ENCODE data around the gene COL6A1. TPM values are rescaled to one million over a fixed set of nuclear protein-coding genes. Genes with fewer than 3 reads are reported as not detected.

The COL6A1 gene
- total RNA-seq, 2 donors from 2014 or later: 814 to 1,189 TPM

- peaks cover 0 to 11% of the 10 kb centered on the region in 2 donors for H3K4me1 ChIP-seq (ENCODE audit: control insufficient read depth in 1 of 2, low read depth in 2 of 2)
- no peak for DNase-seq (ENCODE audit: low spot score)
Measured at GRCh38 chr21:45997495-45998275, 16.1 kb downstream of the COL6A1 start.

GRCh38 chr21:45998276-45998701 is 16.7 kb downstream of the COL6A1 start:
- H3K4me1 ChIP-seq (ENCODE audit: control insufficient read depth in 1 of 2, low read depth in 2 of 2): peaks cover 0 to 5% of the 10 kb centered on the region in 2 donors
- H3K36me3 ChIP-seq: peaks cover 80% of the 10 kb centered on the region
- DNase-seq (ENCODE audit: low spot score) (no peak), ATAC-seq (ENCODE audit: insufficient number of reproducible peaks, low FRiP score, low read depth) (no peak)
- TF ChIP-seq, protein P1, sequence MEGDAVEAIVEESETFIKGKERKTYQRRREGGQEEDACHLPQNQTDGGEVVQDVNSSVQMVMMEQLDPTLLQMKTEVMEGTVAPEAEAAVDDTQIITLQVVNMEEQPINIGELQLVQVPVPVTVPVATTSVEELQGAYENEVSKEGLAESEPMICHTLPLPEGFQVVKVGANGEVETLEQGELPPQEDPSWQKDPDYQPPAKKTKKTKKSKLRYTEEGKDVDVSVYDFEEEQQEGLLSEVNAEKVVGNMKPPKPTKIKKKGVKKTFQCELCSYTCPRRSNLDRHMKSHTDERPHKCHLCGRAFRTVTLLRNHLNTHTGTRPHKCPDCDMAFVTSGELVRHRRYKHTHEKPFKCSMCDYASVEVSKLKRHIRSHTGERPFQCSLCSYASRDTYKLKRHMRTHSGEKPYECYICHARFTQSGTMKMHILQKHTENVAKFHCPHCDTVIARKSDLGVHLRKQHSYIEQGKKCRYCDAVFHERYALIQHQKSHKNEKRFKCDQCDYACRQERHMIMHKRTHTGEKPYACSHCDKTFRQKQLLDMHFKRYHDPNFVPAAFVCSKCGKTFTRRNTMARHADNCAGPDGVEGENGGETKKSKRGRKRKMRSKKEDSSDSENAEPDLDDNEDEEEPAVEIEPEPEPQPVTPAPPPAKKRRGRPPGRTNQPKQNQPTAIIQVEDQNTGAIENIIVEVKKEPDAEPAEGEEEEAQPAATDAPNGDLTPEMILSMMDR (IDR thresholded peaks at IDR 0.05): no peak
- H3K27me3 ChIP-seq (replicated peaks; ENCODE audit: insufficient read depth): no peaks in the 10 kb centered on the region
- H3K27ac ChIP-seq: no peak overlapping the region
- H3K4me3 ChIP-seq: no peak overlapping the region
- no peaks in the 10 kb centered on the region for H3K9me3 ChIP-seq

More at GRCh38 chr21:45997495-45998275, 16.1 kb downstream of the COL6A1 start:
- TF ChIP-seq, protein P1 (IDR thresholded peaks at IDR 0.05): no peak
- H3K27me3 ChIP-seq (replicated peaks; ENCODE audit: insufficient read depth): no peaks in the 10 kb centered on the region
- peak overlapping the region in 1 of 2 donors; percentile 17 for H3K27ac ChIP-seq
- no peak for ATAC-seq (ENCODE audit: insufficient number of reproducible peaks, low FRiP score, low read depth)
- H3K4me3 ChIP-seq: no peak overlapping the region
- peaks cover 76% of the 10 kb centered on the region for H3K36me3 ChIP-seq
- no peaks in the 10 kb centered on the region for H3K9me3 ChIP-seq

GRCh38 chr21:45998871-45999580 is 17.5 kb downstream of the COL6A1 start:
- no peaks in the 10 kb centered on the region for H3K9me3 ChIP-seq
- ATAC-seq (ENCODE audit: insufficient number of reproducible peaks, low FRiP score, low read depth) (no peak), DNase-seq (ENCODE audit: low spot score) (no peak)
- no peak overlapping the region for H3K27ac ChIP-seq
- peaks cover 85% of the 10 kb centered on the region for H3K36me3 ChIP-seq
- H3K4me3 ChIP-seq: no peak overlapping the region
- TF ChIP-seq, protein P1 (IDR thresholded peaks at IDR 0.05): no peak
- H3K27me3 ChIP-seq (replicated peaks; ENCODE audit: insufficient read depth): no peaks in the 10 kb centered on the region
- H3K4me1 ChIP-seq (ENCODE audit: control insufficient read depth in 1 of 2, low read depth in 2 of 2): no peaks in the 10 kb centered on the region

GRCh38 chr21:45999581-46000181 is 18.1 kb downstream of the COL6A1 start:
- peaks cover 81% of the 10 kb centered on the region for H3K36me3 ChIP-seq
- H3K4me1 ChIP-seq (ENCODE audit: control insufficient read depth in 1 of 2, low read depth in 2 of 2): no peaks in the 10 kb centered on the region
- TF ChIP-seq, protein P1 (IDR thresholded peaks at IDR 0.05): no peak
- no peak overlapping the region for H3K4me3 ChIP-seq
- H3K27ac ChIP-seq: no peak overlapping the region
- ATAC-seq (ENCODE audit: insufficient number of reproducible peaks, low FRiP score, low read depth): no peak
- no peak for DNase-seq (ENCODE audit: low spot score)
- H3K27me3 ChIP-seq (replicated peaks; ENCODE audit: insufficient read depth): no peaks in the 10 kb centered on the region
- no peaks in the 10 kb centered on the region for H3K9me3 ChIP-seq

DNA sequence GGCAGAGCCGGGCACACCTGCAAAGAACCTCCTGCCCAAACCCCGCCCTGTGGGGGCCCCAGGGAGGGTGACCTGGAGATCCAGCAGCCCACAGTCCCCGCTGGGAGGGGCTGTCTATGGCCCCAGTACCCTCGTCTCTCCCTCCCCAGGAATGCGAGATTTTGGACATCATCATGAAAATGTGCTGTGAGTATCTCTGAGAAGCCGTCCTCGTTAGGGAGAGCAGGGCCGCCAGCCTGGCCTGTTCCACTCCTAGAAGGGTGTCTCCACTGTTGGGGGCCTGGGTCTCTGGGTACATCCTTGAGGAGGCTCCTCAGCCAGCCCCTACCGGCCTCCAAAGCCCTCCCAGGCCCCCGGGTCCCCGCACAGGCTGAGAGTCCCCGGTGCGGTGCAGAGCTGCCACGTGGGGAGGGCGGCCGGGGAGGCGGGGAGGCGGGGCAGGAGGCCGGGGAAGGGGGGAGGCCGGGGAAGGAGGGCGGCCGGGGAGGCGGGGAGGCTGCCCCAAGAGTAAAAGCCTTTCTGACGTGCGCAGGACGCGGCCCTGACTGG is 18.7 kb downstream of the COL6A1 start:
- peaks cover 76% of the 10 kb centered on the region for H3K36me3 ChIP-seq
- no peaks in the 10 kb centered on the region for H3K27me3 ChIP-seq (replicated peaks; ENCODE audit: insufficient read depth)
- DNase-seq (ENCODE audit: low spot score): no peak
- H3K9me3 ChIP-seq: no peaks in the 10 kb centered on the region
- ATAC-seq (ENCODE audit: insufficient number of reproducible peaks, low FRiP score, low read depth): no peak
- no peaks in the 10 kb centered on the region for H3K4me1 ChIP-seq (ENCODE audit: control insufficient read depth in 1 of 2, low read depth in 2 of 2)
- H3K27ac ChIP-seq: no peak overlapping the region
- H3K4me3 ChIP-seq: no peak overlapping the region
- TF ChIP-seq, protein P1 (IDR thresholded peaks at IDR 0.05): no peak

Measured in thoracic aorta (tissue), 2 donors.